ENCODE results near the gene ACTL7A.

DNA sequence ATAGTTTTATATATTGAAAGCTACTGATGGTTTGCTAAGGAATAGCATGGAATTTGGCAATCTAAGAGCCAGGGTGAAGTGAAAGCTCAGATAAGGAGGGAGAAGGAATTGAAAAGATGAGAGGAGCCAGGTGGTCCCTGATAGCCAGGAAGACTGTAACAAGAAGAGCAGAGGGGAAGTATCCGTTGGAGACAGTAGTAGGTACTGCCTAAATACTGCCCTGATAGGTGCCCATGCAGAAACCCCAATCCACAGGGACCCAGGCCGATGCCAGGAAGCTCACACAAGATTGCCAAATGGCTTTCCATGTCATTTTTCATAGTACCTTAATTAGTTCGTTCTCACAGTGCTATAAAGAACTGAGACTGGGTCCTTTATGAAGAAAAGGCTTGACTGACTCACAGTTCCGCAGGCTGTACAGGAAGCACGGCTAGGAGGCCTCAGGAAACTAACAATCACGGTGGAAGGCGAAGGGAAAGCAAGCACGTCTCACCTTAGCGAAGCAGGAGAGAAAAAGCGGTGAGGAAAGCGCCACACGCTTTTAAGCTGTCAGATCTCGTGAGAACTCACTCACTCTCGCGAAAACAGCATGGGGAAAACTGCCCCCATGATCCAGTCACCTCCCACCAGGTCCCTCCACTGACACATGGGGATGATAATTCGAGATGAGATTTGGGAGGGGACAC lies 19.3 kb upstream of the ACTL7A start:
- TF ChIP-seq POLR2A (IDR thresholded peaks at IDR 0.05): no peak
- TF ChIP-seq CTCF (IDR thresholded peaks at IDR 0.05): no peak
- no peak for TF ChIP-seq POLR2AphosphoS5 (IDR thresholded peaks at IDR 0.05)
